MCF 10A (cell line): ENCODE results near the gene LDB1. TPM values are rescaled to one million over a fixed set of nuclear protein-coding genes. Genes with fewer than 3 reads are reported as not detected.

Experiments
- Bru-seq: library from RNA; stranded (reverse); fragments of 400-500 nt; gene quantifications from one replicate; lab custom pipeline; 2021; lab: Mats Ljungman, UMichigan
- BruChase-seq, 2 experiments: library from RNA; stranded (reverse); fragments of 400-500 nt; gene quantifications; one replicate each; lab custom pipeline; 2021; lab: Mats Ljungman, UMichigan
- BruUV-seq: library from RNA; stranded (reverse); fragments of 400-500 nt; replicated peaks from 2 replicates; lab custom pipeline; 2021; lab: Mats Ljungman, UMichigan
- CTCF ChIA-PET: fragments of 300-600 bp; sonication (Branson Sonifier 250); formaldehyde crosslinking; extraction: SDS; loops from one replicate; lab custom pipeline; 2021; ENCODE audit warnings: antibody characterized with exemption, inconsistent platforms; lab: Yijun Ruan, JAX
- POLR2A ChIA-PET: fragments of 300-600, 350-650 bp; sonication (Branson Sonifier 250); formaldehyde crosslinking; extraction: SDS; loops from one replicate; lab custom pipeline; 2020; ENCODE audit warnings: antibody characterized with exemption, inconsistent platforms; lab: Yijun Ruan, JAX
- DNase-seq: peaks from one replicate; pipeline ENCODE4 v3.0.0-alpha.2; 2018; ENCODE audit not compliant: unreplicated experiment
- H3K27ac Mint-ChIP-seq: one replicate; pipeline ENCODE4 v1.8.0; 2022; ENCODE audit warnings: mild to moderate bottlenecking, low read depth, mixed read lengths; ENCODE audit not compliant: unreplicated experiment
- H3K27me3 Mint-ChIP-seq: one replicate; pipeline ENCODE4 v1.8.0; 2022; ENCODE audit warnings: mixed read lengths; ENCODE audit not compliant: insufficient read depth, unreplicated experiment
- H3K36me3 Mint-ChIP-seq: one replicate; pipeline ENCODE4 v1.8.0; 2022; ENCODE audit warnings: mild to moderate bottlenecking, moderate library complexity, mixed read lengths; ENCODE audit not compliant: insufficient read depth, unreplicated experiment
- H3K4me1 Mint-ChIP-seq: one replicate; pipeline ENCODE4 v1.8.0; 2022; ENCODE audit warnings: mixed read lengths; ENCODE audit not compliant: insufficient read depth, unreplicated experiment
- H3K4me3 Mint-ChIP-seq: one replicate; pipeline ENCODE4 v1.8.0; 2022; ENCODE audit warnings: mild to moderate bottlenecking, moderate library complexity, mixed read lengths; ENCODE audit not compliant: unreplicated experiment
- H3K9me3 Mint-ChIP-seq: one replicate; pipeline ENCODE4 v1.8.0; 2022; ENCODE audit warnings: mixed read lengths; ENCODE audit not compliant: unreplicated experiment
- intact Hi-C: fragments of 100-400 bp; cut with micrococcal nuclease; formaldehyde crosslinking; loops from 2 replicates; pipeline ENCODE4 v1.14.1; 2022
- long read RNA-seq: library from polyadenylated mRNA; stranded (forward); transcript quantifications from one replicate; pipeline ENCODE4 v2.0.0, GENCODE V29; 2022
- total RNA-seq: library from RNA; stranded (reverse); gene quantifications from 2 replicates; pipeline ENCODE4 v1.2.3, GENCODE V29; 2022
- TF ChIP-seq, protein P1 (sequence below): fragments of 200-600 bp; IDR thresholded peaks from one replicate; pipeline ENCODE4 v1.8.0; 2022; ENCODE audit warnings: antibody characterized with exemption, mild to moderate bottlenecking; ENCODE audit not compliant: unreplicated experiment

LDB1 gene
- 28.9 and 31.7 TPM in 2 replicates for total RNA-seq
- percentile 57 among the genes with signal in this experiment for Bru-seq, nascent RNA
- percentile 73 among the genes with signal in this experiment for BruChase-seq, experiment 1, labeled RNA remaining after a 6-hour chase
- BruChase-seq, experiment 2, labeled RNA remaining after a 2-hour chase = percentile 69 among the genes with signal in this experiment
- long read RNA-seq, transcript LDB1-202 (11 exons, 2,089 nt) = major isoform, 8 of 26 reads
- long read RNA-seq, partial matches to known transcripts = 11 of 26 reads
- long read RNA-seq, other reads (novel, unspliced or antisense) = 6 of 26 reads

DNA sequence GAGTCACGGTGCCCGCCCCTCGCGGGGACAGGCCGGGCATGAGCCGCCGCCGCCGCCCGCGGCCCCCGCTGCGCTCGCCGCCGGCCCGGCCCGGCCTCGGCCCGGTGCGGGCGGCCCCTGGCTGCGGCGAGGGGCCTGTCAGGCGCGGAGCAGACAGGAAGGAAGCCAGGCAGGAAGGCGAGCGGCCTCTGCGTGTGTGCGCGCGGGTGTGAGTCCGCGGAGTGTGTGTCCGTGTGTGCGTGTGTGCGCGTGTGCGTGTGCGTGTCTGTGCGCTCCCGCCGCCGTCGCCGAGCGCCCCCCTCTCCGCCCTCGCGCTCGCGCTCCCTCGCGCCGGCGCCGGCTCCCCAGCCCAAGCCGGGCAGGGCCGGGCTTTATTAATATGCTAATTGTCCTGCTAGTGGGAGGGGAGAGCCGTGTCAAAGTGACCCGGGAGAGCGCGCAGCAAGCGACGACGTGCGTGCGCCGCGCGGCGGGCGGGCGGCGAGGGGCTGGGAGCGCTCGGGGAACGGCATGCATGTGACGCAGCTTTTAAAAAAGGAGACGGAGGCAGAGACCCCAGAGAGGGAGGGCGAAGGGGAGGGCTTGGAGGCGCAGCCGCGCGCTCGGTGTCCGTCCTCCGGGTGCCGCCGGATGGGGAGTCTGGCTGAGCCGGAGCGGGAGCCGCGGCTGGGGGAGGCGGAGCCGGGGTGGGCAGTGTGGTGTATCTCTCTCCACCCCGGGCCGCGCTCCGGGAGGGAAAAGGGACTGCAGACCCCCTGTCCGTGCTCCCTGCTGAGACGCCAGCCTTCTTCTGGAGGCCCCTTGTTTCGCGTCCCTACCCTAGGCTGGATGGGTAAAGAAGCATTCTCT lies at the start of gene LDB1:
LDB1 (minus strand) TSS at position 227 of the 849 bp plus-strand sequence. CDS start 258 bp downstream, outside the sequence.
- intact Hi-C loops = no loop called here
- TF ChIP-seq, protein P1, sequence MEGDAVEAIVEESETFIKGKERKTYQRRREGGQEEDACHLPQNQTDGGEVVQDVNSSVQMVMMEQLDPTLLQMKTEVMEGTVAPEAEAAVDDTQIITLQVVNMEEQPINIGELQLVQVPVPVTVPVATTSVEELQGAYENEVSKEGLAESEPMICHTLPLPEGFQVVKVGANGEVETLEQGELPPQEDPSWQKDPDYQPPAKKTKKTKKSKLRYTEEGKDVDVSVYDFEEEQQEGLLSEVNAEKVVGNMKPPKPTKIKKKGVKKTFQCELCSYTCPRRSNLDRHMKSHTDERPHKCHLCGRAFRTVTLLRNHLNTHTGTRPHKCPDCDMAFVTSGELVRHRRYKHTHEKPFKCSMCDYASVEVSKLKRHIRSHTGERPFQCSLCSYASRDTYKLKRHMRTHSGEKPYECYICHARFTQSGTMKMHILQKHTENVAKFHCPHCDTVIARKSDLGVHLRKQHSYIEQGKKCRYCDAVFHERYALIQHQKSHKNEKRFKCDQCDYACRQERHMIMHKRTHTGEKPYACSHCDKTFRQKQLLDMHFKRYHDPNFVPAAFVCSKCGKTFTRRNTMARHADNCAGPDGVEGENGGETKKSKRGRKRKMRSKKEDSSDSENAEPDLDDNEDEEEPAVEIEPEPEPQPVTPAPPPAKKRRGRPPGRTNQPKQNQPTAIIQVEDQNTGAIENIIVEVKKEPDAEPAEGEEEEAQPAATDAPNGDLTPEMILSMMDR = no peak
- Mint-ChIP-seq H3K4me3 (peak within 1 kb of the TSS; percentile 93), H3K27me3 (no peaks in the 10 kb centered on the region), H3K27ac (peak within 1 kb of the TSS; percentile 88), H3K36me3 (no peaks in the 10 kb centered on the region), H3K9me3 (no peaks in the 10 kb centered on the region), H3K4me1 (peaks cover 42% of the 10 kb centered on the region)
- no TSS peak for BruUV-seq
- POLR2A ChIA-PET = interaction anchor here (0.7 to 1.1 kb wide), 3 partner anchors 31 to 302 kb away, joined by 3 to 4 read pairs (median 3); partner anchors contain the start of genes HPS6 and OGA
- CTCF ChIA-PET = no interaction called here
- peak; percentile 74 for DNase-seq

DNA sequence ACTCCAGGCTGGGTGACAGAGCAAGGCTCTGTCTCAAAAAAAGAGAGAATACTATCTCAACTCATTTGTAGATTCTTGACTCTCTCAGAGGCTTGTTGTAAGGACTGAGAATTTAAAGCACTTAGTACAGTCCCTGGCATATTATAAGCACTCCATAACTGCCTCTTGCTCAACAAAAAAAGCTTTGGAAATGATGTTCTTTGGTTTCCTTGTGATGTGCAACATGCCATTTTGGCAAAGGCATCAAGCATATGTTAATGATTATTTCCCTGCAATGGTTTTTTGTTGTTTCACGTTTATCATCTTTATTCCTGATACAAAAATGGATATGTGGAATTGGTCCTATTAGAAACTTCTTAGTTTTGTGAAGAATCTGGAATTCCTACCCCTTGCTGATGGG lies 47.7 kb upstream of the LDB1 start:
- ChIA-PET CTCF (interaction anchor here (0.8 to 8.6 kb wide), 9 partner anchors 9 to 302 kb away, joined by 3 to 72 read pairs (median 12); partner anchors contain the start of gene ELOVL3), POLR2A (interaction anchor here (1.2 kb wide), 1 partner anchor 53 kb away, joined by 3 read pairs; no protein-coding TSS in a partner anchor)
- Mint-ChIP-seq H3K9me3 (no peaks in the 10 kb centered on the region), H3K36me3 (peaks cover 7% of the 10 kb centered on the region), H3K4me3 (no peak overlapping the region), H3K27me3 (peaks cover 11% of the 10 kb centered on the region), H3K27ac (no peak overlapping the region), H3K4me1 (peaks cover 5% of the 10 kb centered on the region)
- TF ChIP-seq, protein P1 = no peak
- no TSS peak for BruUV-seq
- intact Hi-C loops = loop anchor here (2.0 to 5.0 kb wide), 2 partner anchors 179 to 414 kb away; no protein-coding TSS in a partner anchor
- no peak for DNase-seq

DNA sequence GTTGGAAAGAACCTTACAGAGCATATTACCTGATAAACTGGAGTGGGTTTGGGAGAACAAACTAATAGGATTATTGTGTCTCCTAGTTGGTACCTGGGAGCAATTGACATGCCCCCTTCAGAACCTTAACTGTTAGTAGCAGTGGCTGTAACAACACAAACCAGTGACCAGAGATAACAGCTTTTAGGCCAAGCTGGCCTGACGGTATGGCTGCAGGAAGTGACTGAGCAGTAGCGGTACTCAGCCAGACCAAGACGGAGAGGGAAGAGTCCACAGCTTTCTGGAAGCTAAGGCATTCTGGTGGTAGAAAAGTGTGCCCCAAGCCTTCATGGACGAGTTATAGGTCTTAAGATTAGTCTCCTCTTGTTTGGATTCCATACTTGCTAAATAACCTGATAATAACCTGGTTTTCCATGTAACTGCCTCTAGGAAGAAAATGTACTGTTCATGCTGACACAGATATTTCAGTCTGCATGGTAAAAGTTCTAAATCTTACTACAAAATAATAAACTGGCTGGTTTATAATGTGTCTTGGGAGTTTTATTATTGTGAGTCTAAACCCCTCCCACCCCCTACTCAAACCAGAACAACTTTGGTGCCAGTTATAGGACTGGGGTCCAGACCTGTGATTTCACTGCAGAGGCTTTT lies 43.3 kb upstream of the LDB1 start:
- ChIA-PET CTCF (interaction anchor here (0.6 to 2.5 kb wide), 2 partner anchors 183 to 1068 kb away, joined by 3 to 6 read pairs; no protein-coding TSS in a partner anchor), POLR2A (interaction anchor here (0.5 kb wide), 1 partner anchor 179 kb away, joined by 3 read pairs; no protein-coding TSS in a partner anchor)
- no peak for DNase-seq
- TSS peak; percentile 43 for BruUV-seq
- intact Hi-C loops = no loop called here
- no peak overlapping the region for H3K27ac Mint-ChIP-seq
- H3K27me3 Mint-ChIP-seq = no peaks in the 10 kb centered on the region
- TF ChIP-seq, protein P1 = no peak
- no peaks in the 10 kb centered on the region for H3K4me1 Mint-ChIP-seq
- peaks cover 51% of the 10 kb centered on the region for H3K36me3 Mint-ChIP-seq
- no peak overlapping the region for H3K4me3 Mint-ChIP-seq
- no peaks in the 10 kb centered on the region for H3K9me3 Mint-ChIP-seq
